Heart right ventricle (tissue), 16 donors: Measurements from ENCODE around the gene KCNT1. TPM values are rescaled to one million over a fixed set of nuclear protein-coding genes. Genes with fewer than 3 reads are reported as not detected.

Source experiments
- ATAC-seq, 8 donors: fragments of 200-7000 bp; cut with Tn5 transposase; one replicate each; pipeline ENCODE4 v1.9.1; 2020; ENCODE audit warnings: mild to moderate bottlenecking in 8 of 8, moderate library complexity in 8 of 8, moderate number of reproducible peaks in 1 of 8
- DNase-seq, 2 donors: peaks; one replicate each; pipeline ENCODE4 v3.0.0-alpha.2; 2020
- H3K27ac ChIP-seq, 10 donors: fragments of 200-600 bp; sonication (generic) in 2 of 10; one replicate each; pipeline versions ENCODE4 v1.5.0 to v1.8.0; 2020 to 2022; ENCODE audit warnings: mild to moderate bottlenecking in 3 of 10
- H3K27me3 ChIP-seq, 7 donors: fragments of 200-600 bp; one replicate each; pipeline ENCODE4 v1.8.0; 2021 to 2022; ENCODE audit warnings: mild to moderate bottlenecking in 2 of 7
- H3K36me3 ChIP-seq, 9 donors: fragments of 200-600 bp; sonication (generic) in 1 of 9; one replicate each; pipeline versions ENCODE4 v1.5.0 to v1.8.0; 2020 to 2022; ENCODE audit warnings: mild to moderate bottlenecking in 2 of 9
- H3K4me1 ChIP-seq, 9 donors: fragments of 200-600 bp; sonication (generic) in 1 of 9; one replicate each; pipeline versions ENCODE4 v1.5.0 to v1.8.0; 2020 to 2022; ENCODE audit warnings: mild to moderate bottlenecking in 4 of 9
- H3K4me3 ChIP-seq, 10 donors: fragments of 200-600 bp; sonication (generic) in 2 of 10; one replicate each; pipeline versions ENCODE4 v1.5.0 to v1.8.0; 2020 to 2022; ENCODE audit warnings: mild to moderate bottlenecking in 7 of 10, moderate library complexity in 2 of 10
- H3K9me3 ChIP-seq, 11 donors: fragments of 200-600 bp in 10 of 11; sonication (generic) in 2 of 11; one replicate each; pipeline versions ENCODE4 v1.5.0 to v1.8.0; 2013 to 2022; ENCODE audit warnings: mild to moderate bottlenecking in 2 of 11, control low read depth in 1 of 11, moderate library complexity in 1 of 11
- CTCF ChIP-seq, 9 donors: fragments of 200-600 bp; sonication (generic) in 2 of 9; IDR thresholded peaks; one replicate each; pipeline versions ENCODE4 v1.5.0 to v1.8.0; 2021 to 2022; ENCODE audit warnings: antibody characterized with exemption in 9 of 9, mild to moderate bottlenecking in 5 of 9, moderate library complexity in 1 of 9
- WGBS, 2 donors: extraction: QIAGEN DNeasy Blood & Tissue Kit; methylation state at CpG; one replicate each; pipeline ENCODE4 v1.1.7; 2013; ENCODE audit warnings: inconsistent platforms in 1 of 2; 5-methylcytosine and 5-hydroxymethylcytosine counted together
- intact Hi-C, 10 donors: fragments of 100-400 bp; cut with DNase I; formaldehyde crosslinking; loops; one replicate each; pipeline versions ENCODE4 v1.11.1 to v1.14.2; 2022
- polyA plus RNA-seq, 2 donors: library from polyadenylated mRNA; stranded (reverse); fragments of 200-250 nt; gene quantifications; one replicate each; pipeline ENCODE4 v1.2.3, GENCODE V29; 2013
- total RNA-seq, 10 donors: library from RNA; stranded (reverse); fragmentation: NEBNext Ultra II Directional in 3 of 10; extraction: Animal tissue kit (Norgen Biotek cat#: 25700) in 3 of 10; gene quantifications; one replicate each; pipeline versions ENCODE4 v1.2.1 to v1.2.4, GENCODE V29; 2021 to 2023
- donor health status: Arrhythmogenic right ventricular cardiomyopathy.
- donor health status: ischemic (EF 13 %, LVEDD 7.1; RV severe dilation, severe dysfunction).
- donor health status: healthy with polysubstance abuse.
- donor health status: DM: no; HTN: yes; CAD: no.
- donor health status: DM: no; HTN: no; CAD: no.
- donor health status: ischemic (EF 25% LVEDD 6.9; RV normal size, moderate dysfunction).
- donor health status: ischemic (EF 25% LVEDD 5.7; RV mildly dilated, moderate dysfunction).
- donor health status: healthy.
- donor health status: DM: yes; HTN: yes; CAD: no.
- donor health status: Ischemic cardiomyopathy.
- donor health status: ischemic (EF 35%, LVEDD 5.7; RV mildly dilated, moderate dysfunction).
- donor health status: nonischemic (EF 11% LVEDD 7.7; RV severe dilation, severe dysfunction).
- donor health status: DM: yes; HTN: yes; CAD: no.
- donor health status: PGD.
- donor health status: ischemic (EF 29% LVEDD 5.4; RV normal size, mild dysfunction).
- donor health status: nonischemic (EF 23%, LVEDD 6.1; RV moderate dilation, normal function).

Gene KCNT1
- total and polyA plus RNA-seq, 12 donors: 0.14 to 14.1 (median 4.2) TPM

- Histone ChIP-seq H3K36me3 (no peaks in the 10 kb centered on the region), H3K27ac (no peak overlapping the region), H3K4me3 (no peak overlapping the region), H3K9me3 (no peaks in the 10 kb centered on the region), H3K4me1 (no peaks in the 10 kb centered on the region), H3K27me3 (peaks cover 0 to 44% (median 36%) of the 10 kb centered on the region in 7 donors)
- DNase-seq: no peak
- intact Hi-C loops: no loop called here
- WGBS, 2 donors: 88 to 89% methylated on average over 5 of the region's 5 CpGs
- TF ChIP-seq CTCF (IDR thresholded peaks at IDR 0.05): no peak
- no peak for ATAC-seq
These were observed 20.8 kb upstream of the KCNT1 start for GRCh38 chr9:135681161-135681560.

GRCh38 chr9:135683401-135684034 lies 18.5 kb upstream of the KCNT1 start:
- intact Hi-C loops: no loop called here
- no peak overlapping the region for H3K4me3 ChIP-seq
- H3K4me1 ChIP-seq: no peaks in the 10 kb centered on the region
- no peaks in the 10 kb centered on the region for H3K36me3 ChIP-seq
- DNase-seq (no peak), ATAC-seq (no peak)
- 68 to 71% methylated on average over 14 to 15 of the region's 15 CpGs for WGBS, 2 donors
- no peak overlapping the region for H3K27ac ChIP-seq
- no peak for TF ChIP-seq CTCF (IDR thresholded peaks at IDR 0.05)
- no peaks in the 10 kb centered on the region for H3K9me3 ChIP-seq
- peaks cover 0 to 49% (median 37%) of the 10 kb centered on the region in 7 donors for H3K27me3 ChIP-seq

- Histone ChIP-seq H3K27me3 (peaks cover 0 to 56% (median 37%) of the 10 kb centered on the region in 7 donors), H3K4me3 (no peak overlapping the region), H3K27ac (no peak overlapping the region), H3K4me1 (no peaks in the 10 kb centered on the region), H3K9me3 (no peaks in the 10 kb centered on the region), H3K36me3 (no peaks in the 10 kb centered on the region)
- TF ChIP-seq CTCF (IDR thresholded peaks at IDR 0.05): no peak
- intact Hi-C loops: no loop called here
- WGBS, 2 donors: 72 to 76% methylated on average over 17 of the region's 17 CpGs
- no peak for DNase-seq
- no peak for ATAC-seq
These were observed 17.3 kb upstream of the KCNT1 start for GRCh38 chr9:135684691-135685090.

- WGBS, 2 donors: 89 to 93% methylated on average over 15 of the region's 15 CpGs
These were observed 14.8 kb upstream of the KCNT1 start for GRCh38 chr9:135687216-135687615.

More at GRCh38 chr9:135687216-135687615, 14.8 kb upstream of the KCNT1 start:
- no peak for ATAC-seq
- no peak overlapping the region for H3K27ac ChIP-seq
- no peak for TF ChIP-seq CTCF (IDR thresholded peaks at IDR 0.05)
- H3K36me3 ChIP-seq: no peaks in the 10 kb centered on the region
- no peak overlapping the region for H3K4me3 ChIP-seq
- intact Hi-C loops: no loop called here
- no peaks in the 10 kb centered on the region for H3K9me3 ChIP-seq
- H3K27me3 ChIP-seq: peaks cover 0 to 45% (median 31%) of the 10 kb centered on the region in 7 donors
- DNase-seq: no peak
- H3K4me1 ChIP-seq: no peaks in the 10 kb centered on the region
